Activated CD8-positive, alpha-beta memory T cell treated with anti-CD3 and anti-CD28 coated beads, Interleukin-2, amount 50 U/mL, for 4 hours (primary cell): ENCODE results near the gene STK11.

ENCODE experiments used
- DNase-seq: peaks from one replicate; pipeline ENCODE4 v3.0.0-alpha.2; 2020

The STK11 gene

GRCh38 chr19:1210227-1210538 lies 4.6 kb downstream of the STK11 start:
- DNase-seq, result no peak

- DNase-seq, result no peak
These were observed 6.1 kb downstream of the STK11 start for GRCh38 chr19:1211494-1212234.

GRCh38 chr19:1213391-1214286 lies 8.1 kb downstream of the STK11 start:
- DNase-seq, result no peak

GRCh38 chr19:1214299-1214861 lies 8.8 kb downstream of the STK11 start:
- no peak for DNase-seq

- no peak for DNase-seq
These were observed 9.5 kb downstream of the STK11 start for GRCh38 chr19:1214862-1215731.

GRCh38 chr19:1216756-1217155 lies 11.2 kb downstream of the STK11 start:
- no peak for DNase-seq

GRCh38 chr19:1217366-1217765 lies 11.8 kb downstream of the STK11 start:
- DNase-seq, result no peak

- DNase-seq, result no peak
These were observed 13.4 kb downstream of the STK11 start for GRCh38 chr19:1218751-1219567.

- DNase-seq, result no peak
These were observed 14.4 kb downstream of the STK11 start for GRCh38 chr19:1219786-1220476.

- no peak for DNase-seq
These were observed 14.9 kb downstream of the STK11 start for GRCh38 chr19:1220477-1220930.

GRCh38 chr19:1220976-1221903 lies 15.7 kb downstream of the STK11 start:
- DNase-seq, result no peak

- DNase-seq, result no peak
These were observed 16.3 kb downstream of the STK11 start for GRCh38 chr19:1221904-1222255.

- DNase-seq, result no peak
These were observed 16.8 kb downstream of the STK11 start for GRCh38 chr19:1222394-1222793.

GRCh38 chr19:1223018-1223855 lies 17.7 kb downstream of the STK11 start:
- no peak for DNase-seq

GRCh38 chr19:1224047-1224825 lies 18.7 kb downstream of the STK11 start:
- DNase-seq, result no peak

- DNase-seq, result no peak
These were observed 19.3 kb downstream of the STK11 start for GRCh38 chr19:1224847-1225246.

GRCh38 chr19:1225440-1226226 lies 20.1 kb downstream of the STK11 start:
- DNase-seq, result no peak

- no peak for DNase-seq
These were observed 20.6 kb downstream of the STK11 start for GRCh38 chr19:1226227-1226518.
